Measurements from ENCODE around the gene CDC42.

The CDC42 gene

DNA sequence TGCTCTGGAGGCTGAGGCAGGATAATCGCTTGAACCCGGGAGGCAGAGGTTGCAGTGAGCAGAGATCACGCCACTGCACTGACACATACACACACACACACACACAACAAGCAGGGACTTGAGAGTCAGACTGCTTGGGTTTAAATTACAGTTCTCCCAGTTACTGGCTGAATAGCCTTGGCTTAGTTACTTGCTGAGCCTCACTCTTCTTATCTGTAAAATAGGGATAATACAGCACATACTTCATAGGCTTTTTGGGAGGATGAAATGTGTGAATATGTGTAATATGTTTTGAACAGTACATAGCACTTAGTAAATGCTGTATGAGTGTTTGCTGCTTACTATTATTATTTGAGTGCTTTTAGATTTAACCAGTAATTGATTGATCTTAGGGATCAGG lies 23.8 kb downstream of the CDC42 start:
- no peak for DNase-seq

DNA sequence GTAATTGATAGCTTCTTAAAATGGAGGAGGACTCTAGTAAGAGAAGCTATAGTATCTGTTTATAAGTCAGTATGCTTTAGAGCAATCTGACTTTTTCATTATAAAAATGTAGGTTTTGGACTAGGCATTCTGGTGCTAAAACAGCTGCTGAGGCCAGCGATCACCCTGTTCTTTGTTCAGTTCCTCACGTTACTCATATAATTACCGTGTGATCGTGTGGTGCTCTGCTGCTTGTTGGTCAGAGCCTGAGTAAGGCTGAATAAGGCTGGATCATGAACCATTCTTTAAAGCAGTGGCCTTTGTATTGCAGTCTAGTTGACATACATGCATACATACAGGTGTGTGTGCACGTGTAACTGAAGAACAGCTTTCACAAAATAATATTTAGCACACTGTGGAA lies 25.2 kb downstream of the CDC42 start:
- no peak for DNase-seq

DNA sequence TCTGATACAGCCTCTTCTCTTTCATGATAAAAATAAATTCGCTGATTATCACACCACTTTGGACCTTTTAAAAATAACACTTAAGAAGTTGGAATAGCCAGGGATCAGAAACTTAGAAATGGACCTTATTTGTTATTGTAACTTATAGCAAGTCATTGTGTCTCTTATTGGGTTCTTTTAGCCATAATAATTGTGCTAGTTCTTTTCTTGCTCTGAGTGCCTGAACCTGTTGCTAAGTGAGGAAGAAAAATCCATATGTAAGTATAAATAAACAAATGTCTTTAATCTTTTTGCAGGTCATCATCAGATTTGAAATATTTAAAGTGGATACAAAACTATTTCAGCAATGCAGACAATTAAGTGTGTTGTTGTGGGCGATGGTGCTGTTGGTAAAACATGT lies 25.6 kb downstream of the CDC42 start:
- no peak for DNase-seq

GRCh38 chr1:22080191-22080590 lies 27.7 kb downstream of the CDC42 start:
- DNase-seq: no peak

- DNase-seq: no peak
Measured at GRCh38 chr1:22088331-22088730, 35.8 kb downstream of the CDC42 start.

DNA sequence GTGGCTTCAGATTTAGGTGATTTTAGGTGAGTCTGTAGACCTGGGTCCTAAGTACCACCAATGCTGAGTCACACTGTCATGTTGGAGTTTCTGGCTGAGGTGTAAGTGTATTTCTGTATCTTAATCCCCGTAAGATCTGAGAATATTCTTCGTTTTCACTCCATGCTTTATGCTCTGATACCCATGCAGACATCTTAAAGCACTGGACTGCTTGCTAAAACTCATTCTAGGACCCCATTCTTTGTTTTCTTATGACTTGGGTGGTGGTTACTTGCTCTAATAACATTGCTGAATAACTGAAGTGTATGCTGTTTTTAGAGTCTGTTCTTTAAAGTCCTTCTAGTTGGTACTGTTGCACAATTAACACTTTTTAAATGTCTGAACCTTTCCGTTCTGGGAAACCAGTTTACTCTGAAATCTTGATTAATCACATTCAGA lies 36.6 kb downstream of the CDC42 start:
- DNase-seq: no peak

- DNase-seq: peak; percentile 34
Measured at GRCh38 chr1:22089787-22090186, 37.3 kb downstream of the CDC42 start.

- DNase-seq: no peak
Measured at GRCh38 chr1:22090867-22091266, 38.4 kb downstream of the CDC42 start.

- DNase-seq: peak; percentile 53
Measured at GRCh38 chr1:22092026-22092768, 39.7 kb downstream of the CDC42 start.

GRCh38 chr1:22093513-22093912 lies 41.0 kb downstream of the CDC42 start:
- no peak for DNase-seq

- no peak for DNase-seq
Measured at GRCh38 chr1:22096036-22096435, 43.5 kb downstream of the CDC42 start.

- DNase-seq: no peak
Measured at GRCh38 chr1:22096463-22096862, 44.0 kb downstream of the CDC42 start.

GRCh38 chr1:22098752-22099151 lies 46.2 kb downstream of the CDC42 start:
- no peak for DNase-seq

DNA sequence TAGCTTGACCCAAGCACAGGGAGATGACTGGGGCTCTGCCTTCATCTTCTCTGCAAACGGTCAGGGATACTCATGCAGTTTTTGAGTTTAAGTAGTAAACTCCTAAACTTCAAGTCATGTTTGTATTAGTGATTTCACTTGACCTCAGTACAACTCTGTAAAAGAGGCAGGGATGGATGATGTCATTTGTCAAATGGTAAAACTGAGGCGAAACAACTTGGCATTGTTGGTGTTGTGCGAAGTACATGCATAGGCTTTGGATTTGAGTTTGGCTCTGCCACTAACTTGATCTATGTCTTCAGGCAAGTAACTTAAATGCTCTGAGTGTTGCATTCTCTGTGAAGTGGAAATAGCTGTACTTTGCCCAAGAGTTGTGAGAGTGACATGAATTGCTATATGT lies 47.7 kb downstream of the CDC42 start:
- DNase-seq: no peak

- no peak for DNase-seq
Measured at GRCh38 chr1:22101199-22101598, 48.7 kb downstream of the CDC42 start.

DNA sequence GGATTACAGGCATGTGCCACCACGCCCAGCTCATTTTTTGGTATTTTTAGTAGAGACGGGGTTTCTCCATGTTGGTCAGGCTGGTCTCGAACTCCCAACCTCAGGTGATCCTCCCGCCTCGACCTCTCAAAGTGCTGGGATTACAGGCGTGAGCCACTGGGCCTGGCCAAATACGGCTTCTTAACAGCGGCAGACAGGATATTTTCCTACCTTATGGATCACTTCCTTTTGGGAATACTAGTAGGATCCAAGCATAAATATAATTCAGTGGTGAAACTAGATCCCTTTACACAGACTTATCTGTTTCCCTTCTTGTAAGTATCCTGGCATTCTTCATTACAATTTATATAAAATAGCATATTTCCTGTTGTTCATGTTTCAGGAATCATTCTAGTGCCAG lies 49.5 kb downstream of the CDC42 start:
- no peak for DNase-seq

DNA sequence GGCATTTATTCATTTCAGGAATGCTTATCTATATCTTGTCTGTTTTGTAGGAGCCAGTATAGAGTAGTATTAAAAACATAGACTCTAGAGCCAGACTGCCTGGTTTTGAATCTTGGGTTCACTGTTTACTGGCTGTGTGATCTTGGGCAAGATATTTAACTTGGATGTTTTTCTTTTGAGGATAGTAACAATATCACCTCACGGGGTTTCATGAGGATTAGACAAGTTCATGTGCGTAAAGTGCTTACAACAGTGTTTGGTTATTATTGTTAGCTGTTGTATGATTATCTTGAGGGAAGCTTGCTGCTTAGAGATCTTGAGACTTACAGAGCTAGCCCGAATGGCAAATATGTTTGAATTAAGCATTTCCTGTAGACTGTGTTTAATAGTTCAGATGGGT lies 50.2 kb downstream of the CDC42 start:
- DNase-seq: no peak

GRCh38 chr1:22104094-22104493 lies 51.6 kb downstream of the CDC42 start:
- no peak for DNase-seq

GRCh38 chr1:22104865-22105437 lies 52.4 kb downstream of the CDC42 start:
- DNase-seq: peak; percentile 65

DNA sequence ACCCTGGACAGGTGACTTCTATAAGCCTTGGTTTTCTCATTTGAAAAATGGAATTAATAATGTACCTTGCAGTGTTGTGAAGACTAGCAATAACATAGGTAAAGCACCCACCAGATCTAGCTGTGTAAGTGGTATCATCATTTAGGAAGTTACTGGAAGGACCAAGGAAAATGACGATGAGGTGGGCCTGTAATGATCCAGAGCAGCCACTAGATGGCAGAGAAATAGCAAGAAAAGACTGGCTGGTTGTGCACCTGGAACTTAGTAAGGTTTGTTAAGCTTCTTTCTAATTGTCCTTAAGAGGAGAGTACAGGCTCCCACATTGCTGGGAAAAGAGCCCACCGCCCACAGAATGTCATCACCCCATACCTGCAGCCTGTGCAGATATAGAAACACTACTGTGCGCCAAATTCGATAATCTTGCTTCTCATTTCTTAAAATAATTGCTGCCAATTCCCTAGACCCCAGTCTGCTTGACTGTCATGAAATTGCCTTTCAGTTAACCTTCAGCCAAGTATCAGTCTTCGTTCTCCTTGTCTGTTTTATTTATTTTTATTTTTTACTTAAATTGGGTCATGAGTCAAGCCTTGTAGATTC lies 53.2 kb downstream of the CDC42 start:
- DNase-seq: peak; percentile 62

DNA sequence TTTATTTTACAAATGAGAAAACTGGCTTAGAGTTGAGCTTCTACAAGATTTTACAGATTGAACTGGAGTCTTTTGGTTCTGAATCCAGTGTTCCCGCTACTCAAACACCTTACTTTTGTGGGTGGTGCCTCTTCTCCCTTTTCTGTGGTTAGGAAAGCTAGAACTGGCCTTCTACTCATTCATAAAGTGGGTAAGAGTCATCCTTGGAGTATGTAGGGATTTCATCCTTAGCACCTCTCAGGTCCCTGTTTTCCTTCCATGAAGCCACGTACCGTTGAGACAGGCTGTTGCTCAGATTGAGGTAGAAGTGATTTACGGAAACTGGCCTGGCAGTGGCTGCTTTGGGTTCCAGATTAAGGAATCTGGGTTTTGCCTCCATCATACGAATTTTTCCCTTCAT lies 54.6 kb downstream of the CDC42 start:
- no peak for DNase-seq

GRCh38 chr1:22108339-22109105 lies 56.0 kb downstream of the CDC42 start:
- no peak for DNase-seq

DNA sequence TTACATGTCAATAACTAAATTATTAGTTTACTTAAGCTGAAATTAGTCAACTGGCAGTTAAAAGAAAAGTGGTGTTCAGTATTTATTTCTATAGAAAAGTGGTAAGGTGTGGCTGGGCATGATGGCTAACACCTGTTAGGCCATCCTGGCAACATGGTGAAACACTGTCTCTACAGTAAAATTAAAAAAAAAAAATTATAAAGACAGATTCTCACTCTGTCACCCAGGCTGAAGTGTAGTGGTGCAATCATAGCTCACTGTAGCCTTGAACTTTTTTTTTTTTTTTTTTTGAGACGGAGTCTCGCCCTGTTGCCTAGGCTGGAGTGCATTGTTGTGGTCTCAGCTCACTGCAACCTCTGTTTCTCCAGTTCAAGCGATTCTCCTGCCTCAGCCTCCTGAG lies 57.5 kb downstream of the CDC42 start:
- DNase-seq: no peak

GRCh38 chr1:22111115-22111514 lies 58.6 kb downstream of the CDC42 start:
- DNase-seq: no peak

Measured in CD4-positive, alpha-beta T cell treated with Interleukin-21 for 1 hour (primary cell).